GM21737 (cell line): ENCODE data around the gene HGFAC.

Experiments used
- ATAC-seq: cut with Tn5 transposase; IDR thresholded peaks from one replicate; pipeline ENCODE4 v1.9.1; 2021; ENCODE audit warnings: mild to moderate bottlenecking, moderate library complexity; ENCODE audit not compliant: unreplicated experiment

HGFAC gene

DNA sequence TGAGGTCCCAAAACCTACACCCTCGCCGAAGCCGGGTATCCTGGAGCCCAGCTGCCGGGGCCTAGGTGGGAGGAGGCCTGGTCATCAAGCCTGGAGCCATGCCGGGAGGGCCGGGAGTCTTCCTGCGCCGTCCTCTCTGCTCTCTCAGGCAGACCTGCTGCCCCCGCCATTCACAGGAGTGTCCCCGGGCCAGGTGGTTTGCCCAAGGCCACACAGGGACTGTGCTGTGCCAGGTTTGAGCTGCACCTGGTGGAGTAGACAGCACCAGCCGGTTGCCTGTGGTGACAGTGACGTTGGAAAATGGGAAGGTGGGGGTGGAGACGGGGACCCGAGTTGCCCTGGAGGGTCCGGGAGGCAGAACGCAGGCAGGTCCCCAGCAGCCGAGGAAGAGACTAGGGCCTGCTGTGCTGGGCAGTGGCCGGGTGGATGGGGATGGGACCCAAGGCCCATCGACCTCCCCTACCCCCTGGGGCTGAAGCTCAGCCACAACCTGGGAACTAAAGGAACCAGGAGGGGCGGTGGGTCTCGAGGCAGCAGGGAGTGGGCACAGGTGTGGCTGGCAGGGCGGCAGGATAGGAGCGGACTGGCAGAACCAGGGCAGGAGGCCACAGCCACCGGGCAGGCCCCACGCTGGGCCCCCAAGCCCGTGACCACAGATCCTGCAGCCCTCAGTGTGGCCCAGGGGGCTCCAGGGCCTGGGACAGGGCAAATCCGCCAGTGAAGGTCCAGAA is 30.8 kb downstream of the HGFAC start:
- no peak for ATAC-seq

DNA sequence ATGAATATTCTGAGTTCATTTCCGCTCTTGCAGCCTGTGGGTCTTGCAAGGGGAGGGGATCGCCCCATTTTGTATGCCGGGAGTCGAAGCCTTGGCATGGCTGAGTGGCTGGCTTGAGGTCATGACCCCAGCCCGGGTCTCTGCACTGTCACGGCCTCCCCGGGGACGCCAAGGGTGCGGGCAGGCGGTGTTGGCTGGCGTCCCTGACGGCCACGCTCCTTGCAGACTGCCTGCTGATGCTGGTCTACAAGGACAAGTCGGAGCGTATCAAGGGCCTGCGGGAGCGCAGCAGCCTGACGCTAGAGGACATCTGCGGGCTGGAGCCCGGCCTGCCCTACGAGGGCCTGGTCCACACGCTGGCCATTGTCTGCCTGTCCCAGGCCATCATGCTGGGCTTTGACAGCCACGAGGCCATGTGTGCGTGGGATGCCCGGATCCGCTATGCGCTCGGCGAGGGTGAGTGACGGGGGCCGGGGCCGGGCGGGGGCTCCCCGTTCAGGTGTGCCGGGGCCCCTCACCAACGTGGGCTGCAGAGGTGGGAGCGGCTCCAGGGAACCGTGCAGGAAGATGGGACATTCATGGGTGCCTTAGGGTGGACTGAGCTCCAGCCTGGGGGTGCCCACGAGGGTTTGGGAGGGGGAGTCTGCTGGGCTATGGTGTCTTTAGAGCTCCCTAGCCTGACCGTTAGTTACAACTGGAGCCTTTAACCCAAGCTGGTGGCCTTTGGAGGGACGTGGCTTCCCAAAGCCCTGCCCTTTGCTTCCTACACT is 31.6 kb downstream of the HGFAC start:
- ATAC-seq = no peak

DNA sequence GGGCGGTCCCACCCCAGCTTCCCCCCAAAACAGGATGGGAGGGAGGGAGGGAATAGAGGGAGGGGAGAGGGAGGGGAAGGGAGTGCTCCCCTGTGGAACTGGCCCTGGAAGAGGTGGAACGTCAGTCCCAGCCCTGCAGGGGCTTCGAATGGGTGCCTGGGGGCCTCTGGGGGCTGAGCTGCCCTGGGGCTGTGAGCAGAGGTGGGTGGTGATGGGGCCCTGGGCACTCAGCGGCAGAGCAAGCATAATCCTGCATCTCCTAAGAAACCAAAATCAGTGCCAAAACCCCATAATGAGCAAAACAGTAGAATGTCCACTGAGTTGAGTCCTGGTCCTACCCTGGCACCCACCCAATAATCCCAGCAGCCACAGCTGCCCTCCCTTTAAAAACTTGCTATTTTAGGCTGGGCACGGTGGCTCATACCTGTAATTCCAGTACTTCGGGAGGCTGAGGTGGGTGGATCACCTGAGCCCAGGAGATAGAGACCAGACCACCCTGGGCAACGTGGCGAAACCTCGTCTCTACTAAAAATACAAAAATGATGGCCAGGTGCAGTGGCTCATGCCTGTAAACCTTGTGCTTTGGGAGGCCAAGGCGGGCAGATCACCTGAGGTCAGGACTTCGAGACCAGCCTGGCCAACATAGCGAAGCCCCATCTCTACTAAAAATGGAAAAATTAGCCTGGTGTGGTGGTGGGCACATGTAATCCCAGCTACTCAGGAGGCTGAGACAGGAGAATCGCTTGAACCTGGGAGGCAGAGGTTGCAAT is 32.4 kb downstream of the HGFAC start:
- no peak for ATAC-seq

DNA sequence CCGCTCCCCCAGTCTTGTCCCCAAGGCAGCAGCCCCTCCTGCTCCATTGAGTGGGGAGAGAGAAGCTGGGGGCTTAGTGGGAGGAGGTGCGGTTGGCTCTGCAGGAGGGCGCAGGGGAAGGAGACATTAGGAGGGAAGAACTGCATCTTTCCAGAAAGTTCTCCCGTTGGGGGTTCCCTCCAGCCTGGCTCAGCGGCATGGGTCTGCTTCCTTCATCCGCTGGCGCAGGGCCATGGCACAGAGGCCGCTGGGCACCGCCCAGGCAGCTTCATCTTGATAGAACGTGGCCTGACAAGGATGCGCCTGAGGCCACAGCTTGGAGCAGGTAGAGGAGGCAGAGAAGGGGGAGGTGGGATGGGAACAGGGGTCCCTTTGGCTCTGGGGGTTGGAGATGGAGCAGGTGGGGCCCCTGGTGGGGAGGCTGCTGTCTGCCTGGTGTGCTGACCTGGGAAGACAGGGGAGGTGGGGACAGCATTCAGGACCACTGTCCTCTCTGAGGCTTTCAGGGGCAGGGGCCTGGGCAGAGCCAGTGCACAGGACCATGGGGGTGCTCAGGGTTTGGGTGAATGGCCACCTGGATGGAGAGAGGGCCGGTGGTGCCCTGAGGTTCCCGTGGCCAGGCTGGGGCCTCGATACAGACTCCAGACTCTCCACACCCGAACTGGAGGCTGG is 33.4 kb downstream of the HGFAC start:
- no peak for ATAC-seq

DNA sequence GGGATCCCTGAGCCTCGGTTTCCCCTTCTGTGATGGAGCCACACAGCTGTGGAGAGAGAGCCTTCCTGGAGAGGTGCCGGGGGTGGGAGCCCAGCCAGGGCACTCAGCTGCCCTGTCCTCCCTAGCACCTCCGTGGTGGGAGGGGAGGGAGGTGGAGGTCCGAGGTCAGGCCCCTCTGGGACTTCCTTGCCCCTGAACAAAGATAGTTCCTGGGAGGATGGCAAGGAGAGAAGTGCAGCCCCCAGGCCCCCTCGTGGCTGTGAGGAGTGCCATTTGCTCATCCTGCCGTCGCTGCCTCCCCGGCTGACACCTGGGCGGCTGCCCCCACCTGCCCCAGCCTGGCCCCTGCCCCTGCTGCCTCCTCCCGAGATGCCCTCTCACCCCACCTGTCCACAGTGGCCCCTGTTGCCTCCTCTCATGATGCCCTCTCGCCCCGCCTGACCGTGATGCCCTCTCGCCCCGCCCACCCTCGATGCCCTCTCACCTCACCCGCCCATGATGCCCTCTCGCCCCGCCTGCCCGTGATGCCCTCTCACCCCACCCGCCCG is 34.0 kb downstream of the HGFAC start:
- no peak for ATAC-seq

DNA sequence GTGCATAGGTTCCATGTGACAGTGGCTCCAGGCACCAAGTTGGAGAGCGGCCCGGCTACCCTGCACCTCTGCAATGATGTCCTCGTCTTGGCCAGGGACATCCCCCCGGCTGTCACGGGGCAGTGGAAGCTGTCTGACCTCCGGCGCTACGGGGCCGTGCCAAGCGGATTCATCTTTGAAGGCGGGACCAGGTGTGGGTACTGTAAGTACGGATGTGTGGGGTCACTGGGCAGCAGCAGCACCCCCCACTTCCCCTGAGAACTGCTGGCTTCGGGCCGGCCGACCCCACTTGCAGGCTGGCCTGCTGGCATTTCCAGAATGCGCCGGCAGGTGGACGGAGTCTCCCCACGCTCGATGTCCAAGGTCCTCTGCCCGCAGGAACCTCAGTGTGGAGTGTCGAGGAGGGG is 34.6 kb downstream of the HGFAC start:
- no peak for ATAC-seq

DNA sequence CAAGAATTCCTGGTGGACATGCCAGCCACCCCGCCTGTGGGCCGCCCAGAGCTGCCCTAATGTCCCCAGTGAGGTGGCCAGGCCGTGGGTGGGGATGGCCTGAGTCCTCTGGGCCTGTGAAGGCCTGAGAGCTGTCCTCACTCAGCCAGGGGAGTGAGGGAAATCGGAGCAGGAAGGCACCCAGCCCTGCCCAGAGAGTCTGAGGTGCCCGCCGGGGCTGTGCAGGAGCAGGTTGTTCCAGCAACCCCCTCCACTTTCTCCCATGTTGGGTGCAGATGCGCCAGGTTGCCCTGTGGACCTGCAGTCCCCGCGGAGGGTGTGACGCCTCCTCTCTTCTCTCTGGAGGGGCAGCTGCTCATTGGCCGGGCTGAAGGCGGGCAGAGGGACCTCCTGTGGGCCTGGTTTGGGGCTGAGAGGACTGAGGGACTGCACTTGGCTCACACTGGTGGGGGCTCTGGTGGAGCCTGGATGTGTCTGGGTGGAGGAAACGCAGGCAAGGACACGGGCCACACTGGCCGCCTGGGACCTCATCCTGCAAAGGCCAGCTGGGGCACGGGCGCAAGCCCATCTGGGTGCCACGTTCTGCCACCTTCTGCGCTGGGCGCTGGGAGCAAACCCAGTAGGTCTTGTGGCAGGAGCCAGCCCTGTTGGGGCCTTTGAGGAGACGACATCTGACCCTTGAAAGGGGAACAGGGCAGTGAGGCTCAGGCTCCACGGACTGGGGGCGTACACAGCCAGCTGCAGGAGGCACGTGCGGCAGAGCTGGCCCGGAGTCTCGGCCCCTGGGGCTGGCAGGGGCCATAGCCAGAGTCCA is 35.4 kb downstream of the HGFAC start:
- ATAC-seq = no peak

DNA sequence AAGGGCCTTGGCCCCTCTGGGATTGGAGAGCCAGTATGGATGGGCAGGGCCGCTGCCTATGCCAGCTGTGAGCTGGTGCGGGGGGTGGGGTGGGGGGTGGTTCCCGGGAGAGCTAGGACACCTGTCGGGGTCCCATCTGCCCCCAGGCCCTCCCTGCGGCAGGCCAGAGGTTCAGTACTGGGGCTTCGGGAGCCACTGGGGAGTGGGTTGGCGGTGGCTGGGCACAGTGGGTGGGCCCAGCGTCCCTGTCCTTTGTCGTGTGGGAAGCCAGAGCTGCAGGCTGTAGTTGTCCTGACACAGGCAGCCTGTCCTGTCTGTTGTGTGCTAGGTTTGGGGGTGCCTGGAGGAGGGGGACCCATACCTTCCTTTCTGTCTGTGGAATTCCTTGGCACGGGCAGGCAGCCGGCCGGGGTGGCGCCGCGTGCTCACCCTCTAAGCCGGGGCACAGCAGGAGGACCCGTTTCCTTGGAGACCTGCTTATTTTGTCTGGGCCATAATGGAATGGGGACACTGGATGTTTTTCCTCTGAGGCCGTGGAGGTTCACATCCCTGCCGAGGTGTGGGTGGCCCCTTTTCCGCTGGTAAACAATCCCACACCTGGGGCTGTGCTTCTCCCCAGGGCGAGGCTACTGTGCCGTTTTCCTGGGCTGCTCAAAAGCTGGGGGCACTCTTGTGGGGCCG is 36.1 kb downstream of the HGFAC start:
- ATAC-seq = no peak

DNA sequence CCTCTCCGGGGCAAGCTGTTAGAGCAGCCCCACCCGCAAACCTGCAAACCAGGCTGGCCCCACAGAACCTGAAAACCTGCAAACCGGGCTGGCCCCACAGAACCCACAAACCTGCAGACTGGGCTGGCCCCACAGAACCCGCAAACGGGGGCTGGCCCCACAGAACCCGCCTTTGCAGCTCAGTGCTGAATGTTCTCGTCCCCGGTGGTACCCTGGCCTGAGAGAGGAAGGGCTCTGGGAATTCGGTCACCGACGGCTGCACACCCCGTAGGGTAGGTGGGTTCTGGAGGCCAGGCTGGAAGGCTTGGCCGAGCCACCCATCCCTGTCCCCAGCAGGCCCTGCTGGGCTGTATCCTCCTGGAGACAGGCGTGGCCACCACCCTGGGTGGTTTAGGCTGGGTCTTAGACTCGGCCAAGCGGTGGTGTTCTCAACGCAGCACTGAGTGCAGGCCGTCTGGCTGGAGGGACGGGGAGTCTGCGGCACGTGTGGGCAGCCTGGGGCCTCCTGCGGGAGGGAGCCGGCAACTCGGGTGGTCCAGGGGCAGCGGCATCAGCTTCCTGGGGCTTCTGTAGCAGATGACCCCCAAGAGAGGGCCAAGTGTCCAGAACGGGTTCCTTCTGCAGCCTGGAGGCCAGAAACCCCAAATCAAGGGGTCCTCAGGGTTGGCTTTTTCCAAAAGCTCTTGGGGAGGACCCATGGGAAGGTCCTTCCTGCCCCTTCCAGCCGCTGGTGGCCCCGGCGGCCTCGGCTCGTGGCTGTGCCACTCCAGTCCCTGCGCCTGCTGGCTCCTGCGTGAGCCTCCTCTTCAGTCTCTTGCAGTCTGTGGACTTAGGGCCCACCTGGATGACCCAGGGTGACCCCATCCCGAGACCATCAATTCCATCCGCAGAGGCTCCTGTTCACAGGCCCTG is 36.9 kb downstream of the HGFAC start:
- ATAC-seq = no peak

DNA sequence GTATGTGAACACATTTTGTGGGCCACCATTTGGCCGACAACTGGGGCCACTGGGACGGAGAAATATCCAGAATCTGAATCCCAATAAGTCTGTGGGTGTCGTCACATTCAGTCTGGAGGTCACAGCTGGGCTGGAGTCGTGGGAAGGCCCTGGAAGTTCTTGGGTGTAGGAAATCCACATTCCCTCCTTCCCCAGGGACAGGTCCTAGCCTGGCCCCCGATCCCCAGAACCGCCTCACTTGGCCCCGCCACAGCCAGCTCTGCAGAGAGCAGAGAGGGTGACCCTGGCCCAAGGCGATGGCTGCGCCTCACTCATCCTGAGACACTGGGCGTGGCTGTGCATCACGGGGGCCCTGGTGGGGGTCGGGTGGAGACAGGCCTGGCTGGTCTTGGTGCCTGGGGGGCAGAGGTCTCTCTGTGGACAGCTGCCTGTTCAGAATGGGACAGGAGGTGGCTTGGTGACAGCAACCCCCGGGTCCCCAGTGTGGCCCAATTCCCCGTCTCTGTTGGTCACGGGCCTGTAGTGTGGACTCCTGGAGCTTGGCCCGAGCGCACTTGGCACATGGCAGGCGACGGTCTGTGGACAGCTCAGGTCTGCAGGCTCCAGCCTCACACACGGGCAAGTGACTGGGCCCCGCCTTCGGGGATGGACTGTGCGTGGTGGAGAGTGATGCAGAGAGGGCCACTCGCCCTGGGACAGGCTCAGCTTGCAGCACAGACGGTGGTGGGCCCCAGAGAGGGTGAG is 37.8 kb downstream of the HGFAC start:
- ATAC-seq = no peak

DNA sequence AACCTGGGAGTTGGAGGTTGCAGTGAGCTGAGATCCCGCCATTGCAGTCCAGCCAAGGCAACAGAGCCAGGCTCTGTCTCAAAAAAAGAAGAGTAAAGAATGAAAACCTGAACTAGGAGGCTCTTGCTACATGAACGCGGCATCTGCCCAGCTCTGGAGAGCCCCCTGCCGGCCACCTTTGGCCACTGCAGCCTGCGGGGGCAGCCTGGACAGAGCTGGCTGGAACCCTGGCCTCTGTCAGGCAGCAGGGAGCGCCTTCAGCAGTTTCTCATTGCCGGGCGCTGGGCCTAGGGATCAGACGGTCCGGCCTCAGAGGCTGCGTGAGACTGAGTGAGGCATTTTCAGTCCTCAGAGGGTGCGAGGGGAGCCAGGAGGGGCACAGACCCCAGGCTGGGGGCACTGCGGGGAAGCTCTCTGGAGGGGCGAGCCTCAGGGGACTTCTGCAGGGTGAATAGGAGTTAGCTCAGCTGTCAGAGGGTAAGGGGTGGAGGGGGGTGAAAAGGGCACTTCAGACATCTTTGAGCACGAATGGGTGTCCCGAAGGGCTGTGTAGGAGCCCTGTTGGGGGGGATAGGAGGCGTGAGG is 38.9 kb downstream of the HGFAC start:
- ATAC-seq = no peak

DNA sequence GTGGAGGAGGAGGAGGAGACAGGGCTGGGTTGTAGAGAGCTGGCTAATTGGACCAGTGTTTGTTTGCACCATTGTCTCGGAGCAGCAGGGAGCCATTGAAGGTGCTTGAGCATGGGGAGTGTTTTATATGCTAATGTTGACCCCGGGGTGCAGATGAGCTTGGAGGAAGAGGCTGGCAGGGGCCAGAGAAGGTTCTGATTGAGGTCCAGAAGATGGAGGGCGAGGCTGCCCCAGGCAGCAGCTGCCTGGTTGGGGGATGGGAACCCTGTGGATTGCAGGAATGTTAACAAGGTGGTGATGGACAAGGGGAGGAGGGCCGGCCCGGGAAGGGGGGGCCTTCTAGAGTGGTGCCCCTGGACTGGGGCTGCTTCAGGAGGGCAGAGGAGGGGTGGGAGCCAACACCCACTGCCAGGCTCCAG is 39.4 kb downstream of the HGFAC start:
- no peak for ATAC-seq

DNA sequence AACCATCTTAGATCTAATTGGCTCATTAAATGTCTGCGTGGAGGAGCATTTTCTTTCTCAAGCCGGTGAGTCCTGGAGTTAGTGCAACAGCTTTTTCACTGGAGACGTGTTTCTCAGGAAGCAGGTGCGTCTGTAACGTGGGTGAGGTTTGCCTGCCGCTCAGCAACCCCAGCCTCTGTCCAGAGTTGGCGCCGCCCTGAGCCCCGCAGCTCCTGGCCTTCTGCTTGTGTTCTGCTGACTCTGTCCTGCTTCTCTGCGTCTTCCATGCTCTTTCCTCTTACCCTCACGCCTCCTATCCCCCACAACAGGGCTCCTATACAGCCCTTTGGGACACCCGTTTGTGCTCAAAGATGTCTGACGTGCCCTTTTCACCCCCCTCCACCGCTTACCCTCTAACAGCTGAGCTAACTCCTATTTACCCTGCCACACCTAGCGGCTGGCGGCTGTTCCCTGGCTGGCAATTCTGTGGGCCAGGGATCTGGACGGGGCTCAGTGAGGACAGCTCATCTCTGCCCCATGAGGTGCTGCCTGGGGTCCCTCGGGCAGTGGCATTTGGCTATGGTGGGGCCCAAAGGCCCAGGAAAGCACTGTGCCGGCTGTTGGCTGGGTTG is 40.1 kb downstream of the HGFAC start:
- ATAC-seq = no peak

DNA sequence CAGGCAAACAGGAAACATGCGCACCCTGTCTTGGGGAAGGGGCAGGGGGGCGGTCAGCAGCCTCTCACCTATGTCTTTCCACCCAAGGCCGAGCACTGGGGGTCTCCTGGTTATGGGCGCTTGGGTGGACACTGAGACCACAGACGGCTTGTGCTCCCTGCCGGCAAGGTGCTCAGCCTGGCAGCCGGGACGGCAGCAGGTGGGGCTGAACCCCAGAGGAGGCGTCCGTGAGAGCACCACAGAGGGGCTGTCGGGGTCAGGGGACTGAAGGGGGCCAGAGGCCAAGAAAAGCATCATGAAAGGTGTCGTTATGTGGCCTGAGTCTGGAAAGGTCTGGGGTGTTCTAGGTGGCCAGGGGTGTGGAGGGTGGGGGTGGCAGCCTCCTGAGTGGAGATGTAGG is 40.9 kb downstream of the HGFAC start:
- no peak for ATAC-seq

DNA sequence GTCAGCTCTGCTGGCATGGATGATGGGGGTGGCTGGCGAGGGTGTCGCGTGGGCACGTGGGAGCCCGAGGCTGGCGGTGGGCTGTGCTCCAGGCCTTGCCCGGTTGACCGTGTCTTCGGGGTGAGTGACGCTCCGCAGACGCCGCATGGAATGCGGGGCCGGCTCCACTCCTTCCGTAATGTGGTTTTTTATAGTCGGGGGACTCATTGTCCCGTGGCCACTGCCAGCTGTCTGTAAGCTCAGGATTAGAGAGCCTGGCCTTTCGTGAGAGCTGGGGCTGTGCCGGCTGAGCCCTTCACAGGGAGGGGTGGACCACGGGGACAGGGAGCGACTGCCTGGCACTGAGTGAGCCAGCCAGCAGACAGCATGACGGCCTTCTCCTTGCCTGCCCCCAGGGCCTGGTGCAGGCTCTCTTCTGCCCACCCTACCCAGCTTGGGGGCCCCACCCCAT is 41.7 kb downstream of the HGFAC start:
- ATAC-seq = no peak

DNA sequence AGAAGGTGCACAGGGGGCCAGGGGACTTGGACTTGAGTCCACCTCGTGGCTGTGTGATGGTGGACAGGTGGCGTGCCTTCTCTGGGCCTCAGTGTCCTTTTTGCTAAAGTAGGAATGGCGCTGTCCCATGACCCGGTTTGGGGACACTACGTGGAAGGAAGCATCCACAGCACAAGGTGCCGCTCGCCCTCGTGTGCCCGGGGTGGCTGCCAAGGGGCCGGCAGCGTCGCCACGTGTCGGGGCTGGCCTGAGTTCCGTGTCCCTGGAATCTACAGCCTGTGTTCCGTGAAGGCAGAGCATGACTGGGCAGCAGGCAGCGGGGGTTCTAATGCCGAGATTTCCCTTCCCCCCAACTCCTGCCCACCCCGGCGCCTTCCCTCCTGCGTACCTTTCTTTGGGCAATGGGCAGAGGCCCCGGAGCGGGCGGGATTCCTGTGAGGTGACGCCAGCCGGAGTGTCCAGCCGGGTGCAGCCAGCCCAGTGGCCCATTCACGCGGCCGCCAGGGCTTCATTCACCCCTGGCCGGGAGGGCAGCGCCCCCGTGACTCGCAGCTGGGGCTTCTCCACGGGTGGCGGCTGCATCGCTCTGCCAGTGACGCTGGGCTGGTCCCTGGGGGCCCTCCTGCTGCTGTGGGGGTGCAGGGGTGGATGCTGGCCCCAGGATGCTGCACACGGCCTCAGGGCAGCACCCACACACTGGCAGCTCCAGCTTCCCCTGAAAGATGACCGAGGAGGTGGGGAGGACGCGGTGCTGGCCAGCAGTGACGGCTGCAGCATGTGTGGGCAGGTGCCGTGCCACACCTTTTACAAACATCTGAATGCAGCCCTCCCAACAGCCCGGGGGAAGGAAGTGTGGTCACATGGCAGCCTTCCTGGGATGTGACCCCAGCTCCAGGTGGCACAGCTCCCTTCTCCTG is 42.5 kb downstream of the HGFAC start:
- no peak for ATAC-seq
